CD8-positive, alpha-beta memory T cell (primary cell): Measurements from ENCODE around the gene SORCS2. TPM values are rescaled to one million over a fixed set of nuclear protein-coding genes. Genes with fewer than 3 reads are reported as not detected.
A peak's percentile ranks its signal among the peaks of the same experiment; 100 is the strongest.

Experiments
- CTCF ChIA-PET: fragments of 350-600 bp; sonication (Branson Sonifier 250); formaldehyde crosslinking; loops from one replicate; lab custom pipeline; 2021; ENCODE audit warnings: antibody characterized with exemption; lab: Charles Lee
- POLR2A ChIA-PET: fragments of 350-600 bp; sonication (Branson Sonifier 250); formaldehyde crosslinking; loops from one replicate; lab custom pipeline; 2021; ENCODE audit warnings: antibody characterized with exemption; lab: Charles Lee
- DNase-seq, 5 donors: peaks; one replicate each; pipeline versions ENCODE4 v3.0.0 to v3.0.0-alpha.2; 2020 to 2022; ENCODE audit warnings: mixed read lengths in 1 of 5
- H3K27ac ChIP-seq: one replicate; pipeline ENCODE4 v1.7.0; 2013; ENCODE audit warnings: low read depth, mild to moderate bottlenecking, low read length, moderate library complexity
- H3K27me3 ChIP-seq: 2 replicates; pipeline ENCODE4 v1.7.0; 2013; ENCODE audit warnings: low read length, mild to moderate bottlenecking; ENCODE audit not compliant: insufficient read depth, poor library complexity, severe bottlenecking
- H3K36me3 ChIP-seq: 2 replicates; pipeline ENCODE4 v1.7.0; 2013; ENCODE audit warnings: mild to moderate bottlenecking, low read length, moderate library complexity; ENCODE audit not compliant: insufficient read depth
- H3K4me1 ChIP-seq: 2 replicates; pipeline ENCODE4 v1.7.0; 2013; ENCODE audit warnings: mild to moderate bottlenecking, low read length, moderate library complexity; ENCODE audit not compliant: insufficient read depth
- H3K4me3 ChIP-seq: 2 replicates; pipeline ENCODE4 v1.7.0; 2013; ENCODE audit warnings: mild to moderate bottlenecking, low read length
- H3K9me3 ChIP-seq: 2 replicates; pipeline ENCODE4 v1.7.0; 2013; ENCODE audit warnings: mild to moderate bottlenecking, low read length
- H3K27ac Mint-ChIP-seq, 8 donors: one replicate each; pipeline ENCODE4 v1.8.0; 2020 to 2021; ENCODE audit warnings: mixed read lengths in 8 of 8, mild to moderate bottlenecking in 6 of 8, inconsistent platforms in 3 of 8, moderate library complexity in 3 of 8
- H3K27me3 Mint-ChIP-seq, 2 donors: one replicate each; pipeline ENCODE4 v1.8.0; 2020 to 2021; ENCODE audit warnings: mixed read lengths in 2 of 2, mild to moderate bottlenecking in 1 of 2, moderate library complexity in 1 of 2
- H3K36me3 Mint-ChIP-seq, 3 donors: one replicate each; pipeline ENCODE4 v1.8.0; 2020 to 2021; ENCODE audit warnings: mixed read lengths in 3 of 3, inconsistent platforms in 1 of 3, mild to moderate bottlenecking in 1 of 3
- H3K4me1 Mint-ChIP-seq, 3 donors: one replicate each; pipeline ENCODE4 v1.8.0; 2020 to 2021; ENCODE audit warnings: mixed read lengths in 3 of 3, inconsistent platforms in 1 of 3, mild to moderate bottlenecking in 1 of 3
- H3K4me3 Mint-ChIP-seq, 7 donors: one replicate each; pipeline ENCODE4 v1.8.0; 2020 to 2021; ENCODE audit warnings: mixed read lengths in 7 of 7, mild to moderate bottlenecking in 6 of 7, moderate library complexity in 4 of 7, inconsistent platforms in 2 of 7
- H3K9me3 Mint-ChIP-seq, 5 donors: one replicate each; pipeline ENCODE4 v1.8.0; 2020 to 2022; ENCODE audit warnings: mixed read lengths in 5 of 5, mild to moderate bottlenecking in 3 of 5, moderate library complexity in 2 of 5, inconsistent platforms in 1 of 5
- polyA plus RNA-seq: library from polyadenylated mRNA; unstranded; fragments of 300-500 nt; fragmentation: Illumina TruSeq; gene quantifications from one replicate; pipeline ENCODE4 v1.2.3, GENCODE V29; 2021
- total RNA-seq, 2 experiments: library from RNA; stranded (reverse); gene quantifications; one replicate each; pipeline ENCODE4 v1.2.3, GENCODE V29; 2021

SORCS2 gene
- total and polyA plus RNA-seq, 3 experiments from 2014 or later: not detected

GRCh38 chr4:7340553-7341433, 148.5 kb downstream of the SORCS2 start:
- no peak overlapping the region for H3K4me3 Mint-ChIP-seq
- DNase-seq: no peak
- CTCF ChIA-PET: no interaction called here
- no peaks in the 10 kb centered on the region for H3K36me3 Mint-ChIP-seq
- no peak overlapping the region for H3K4me3 ChIP-seq
- peak overlapping the region in 2 of 8 donors; percentile 11 to 64 for H3K27ac Mint-ChIP-seq
- peaks cover 0 to 4% (median 1%) of the 10 kb centered on the region in 5 donors for H3K9me3 Mint-ChIP-seq
- peaks cover 0 to 4% of the 10 kb centered on the region in 2 donors for H3K27me3 Mint-ChIP-seq
- POLR2A ChIA-PET: no interaction called here
- H3K4me1 ChIP-seq: no peaks in the 10 kb centered on the region
- H3K27ac ChIP-seq: no peak overlapping the region
- no peaks in the 10 kb centered on the region for H3K9me3 ChIP-seq
- H3K4me1 Mint-ChIP-seq: peaks cover 0 to under 1% (median 0%) of the 10 kb centered on the region in 3 donors
- no peaks in the 10 kb centered on the region for H3K36me3 ChIP-seq
- no peaks in the 10 kb centered on the region for H3K27me3 ChIP-seq

GRCh38 chr4:7341491-7342222, 149.3 kb downstream of the SORCS2 start:
- CTCF ChIA-PET: no interaction called here
- no peak for DNase-seq
- no peak overlapping the region for H3K27ac ChIP-seq
- H3K4me3 ChIP-seq: no peak overlapping the region
- no peaks in the 10 kb centered on the region for H3K27me3 ChIP-seq
- H3K36me3 ChIP-seq: no peaks in the 10 kb centered on the region
- no peaks in the 10 kb centered on the region for H3K4me1 ChIP-seq
- POLR2A ChIA-PET: no interaction called here
- peaks cover 0 to 1% of the 10 kb centered on the region in 2 donors for H3K27me3 Mint-ChIP-seq
- H3K27ac Mint-ChIP-seq: peak overlapping the region in 1 of 8 donors; percentile 64
- H3K9me3 Mint-ChIP-seq: peaks cover 0 to 4% (median 2%) of the 10 kb centered on the region in 5 donors
- H3K36me3 Mint-ChIP-seq: no peaks in the 10 kb centered on the region
- no peaks in the 10 kb centered on the region for H3K9me3 ChIP-seq
- H3K4me3 Mint-ChIP-seq: no peak overlapping the region
- H3K4me1 Mint-ChIP-seq: no peaks in the 10 kb centered on the region

- ChIA-PET CTCF (no interaction called here), POLR2A (no interaction called here)
- no peaks in the 10 kb centered on the region for H3K9me3 ChIP-seq
- H3K36me3 Mint-ChIP-seq: no peaks in the 10 kb centered on the region
- H3K4me3 ChIP-seq: no peak overlapping the region
- H3K27ac Mint-ChIP-seq: no peak overlapping the region
- peaks cover 0 to 1% of the 10 kb centered on the region in 2 donors for H3K27me3 Mint-ChIP-seq
- no peaks in the 10 kb centered on the region for H3K4me1 ChIP-seq
- no peaks in the 10 kb centered on the region for H3K4me1 Mint-ChIP-seq
- H3K9me3 Mint-ChIP-seq: peaks cover 0 to 4% (median 3%) of the 10 kb centered on the region in 5 donors
- no peaks in the 10 kb centered on the region for H3K36me3 ChIP-seq
- no peaks in the 10 kb centered on the region for H3K27me3 ChIP-seq
- no peak for DNase-seq
- H3K27ac ChIP-seq: no peak overlapping the region
- H3K4me3 Mint-ChIP-seq: no peak overlapping the region
These were observed 150.1 kb downstream of the SORCS2 start for GRCh38 chr4:7342223-7343080.

- Mint-ChIP-seq H3K36me3 (no peaks in the 10 kb centered on the region), H3K27me3 (peaks cover 0 to 1% of the 10 kb centered on the region in 2 donors), H3K27ac (no peak overlapping the region), H3K4me1 (no peaks in the 10 kb centered on the region), H3K9me3 (peaks cover 0 to 4% (median 2%) of the 10 kb centered on the region in 5 donors), H3K4me3 (no peak overlapping the region)
- no peaks in the 10 kb centered on the region for H3K4me1 ChIP-seq
- ChIA-PET CTCF (no interaction called here), POLR2A (no interaction called here)
- no peaks in the 10 kb centered on the region for H3K36me3 ChIP-seq
- H3K9me3 ChIP-seq: no peaks in the 10 kb centered on the region
- no peaks in the 10 kb centered on the region for H3K27me3 ChIP-seq
- no peak for DNase-seq
- no peak overlapping the region for H3K4me3 ChIP-seq
- no peak overlapping the region for H3K27ac ChIP-seq
These were observed 150.8 kb downstream of the SORCS2 start for GRCh38 chr4:7343081-7343655.

GRCh38 chr4:7343950-7344349, 151.6 kb downstream of the SORCS2 start:
- ChIA-PET CTCF (no interaction called here), POLR2A (no interaction called here)
- Histone ChIP-seq H3K4me1 (no peaks in the 10 kb centered on the region), H3K9me3 (no peaks in the 10 kb centered on the region), H3K27me3 (no peaks in the 10 kb centered on the region), H3K36me3 (no peaks in the 10 kb centered on the region), H3K4me3 (no peak overlapping the region), H3K27ac (no peak overlapping the region)
- Mint-ChIP-seq H3K27me3 (peaks cover 0 to 1% of the 10 kb centered on the region in 2 donors), H3K27ac (no peak overlapping the region), H3K9me3 (peaks cover 0 to 4% (median 2%) of the 10 kb centered on the region in 5 donors), H3K4me3 (no peak overlapping the region), H3K4me1 (no peaks in the 10 kb centered on the region), H3K36me3 (no peaks in the 10 kb centered on the region)
- no peak for DNase-seq

GRCh38 chr4:7344636-7345155, 152.4 kb downstream of the SORCS2 start:
- no peaks in the 10 kb centered on the region for H3K9me3 ChIP-seq
- H3K4me3 Mint-ChIP-seq: no peak overlapping the region
- H3K36me3 Mint-ChIP-seq: no peaks in the 10 kb centered on the region
- CTCF ChIA-PET: no interaction called here
- POLR2A ChIA-PET: no interaction called here
- no peak overlapping the region for H3K27ac Mint-ChIP-seq
- H3K27me3 Mint-ChIP-seq: peaks cover 0 to 1% of the 10 kb centered on the region in 2 donors
- H3K27ac ChIP-seq: no peak overlapping the region
- no peak overlapping the region for H3K4me3 ChIP-seq
- peaks cover 0 to 4% (median 2%) of the 10 kb centered on the region in 5 donors for H3K9me3 Mint-ChIP-seq
- H3K4me1 ChIP-seq: no peaks in the 10 kb centered on the region
- no peaks in the 10 kb centered on the region for H3K36me3 ChIP-seq
- no peak for DNase-seq
- H3K4me1 Mint-ChIP-seq: no peaks in the 10 kb centered on the region
- no peaks in the 10 kb centered on the region for H3K27me3 ChIP-seq

GRCh38 chr4:7347981-7348380, 155.6 kb downstream of the SORCS2 start:
- no peak overlapping the region for H3K4me3 ChIP-seq
- Mint-ChIP-seq H3K27me3 (peaks cover 4 to 7% of the 10 kb centered on the region in 2 donors), H3K4me3 (no peak overlapping the region), H3K36me3 (no peaks in the 10 kb centered on the region), H3K27ac (no peak overlapping the region), H3K9me3 (peaks cover 0 to 4% (median 2%) of the 10 kb centered on the region in 5 donors), H3K4me1 (no peaks in the 10 kb centered on the region)
- H3K27me3 ChIP-seq: no peaks in the 10 kb centered on the region
- no peak overlapping the region for H3K27ac ChIP-seq
- no peaks in the 10 kb centered on the region for H3K9me3 ChIP-seq
- H3K4me1 ChIP-seq: no peaks in the 10 kb centered on the region
- CTCF ChIA-PET: no interaction called here
- POLR2A ChIA-PET: no interaction called here
- DNase-seq: no peak
- H3K36me3 ChIP-seq: no peaks in the 10 kb centered on the region
